ENCODE data around the gene MOBP.
"Not testable (repeated sequence)": the region's sequence is repeated elsewhere in the genome, so short reads cannot be mapped to it uniquely, and the experiment has no call there.

Gene MOBP

GRCh38 chr3:39453134-39453533, 14.3 kb upstream of the MOBP start:
- DNase-seq, result no peak

GRCh38 chr3:39453872-39454271, 13.6 kb upstream of the MOBP start:
- not testable (repeated sequence) for DNase-seq

- no peak for DNase-seq
These were observed 12.8 kb upstream of the MOBP start for GRCh38 chr3:39454591-39455217.

- DNase-seq, result no peak
These were observed 11.3 kb upstream of the MOBP start for GRCh38 chr3:39456159-39456558.

- no peak for DNase-seq
These were observed 10.1 kb upstream of the MOBP start for GRCh38 chr3:39457361-39457760.

GRCh38 chr3:39458579-39458978, 8.9 kb upstream of the MOBP start:
- DNase-seq, result not testable (repeated sequence)

- DNase-seq, result no peak
These were observed 6.8 kb upstream of the MOBP start for GRCh38 chr3:39460677-39461076.

- no peak for DNase-seq
These were observed 4.2 kb upstream of the MOBP start for GRCh38 chr3:39463269-39463668.

- no peak for DNase-seq
These were observed 492 bp upstream of the MOBP start for GRCh38 chr3:39466988-39467387.

- no peak for DNase-seq
These were observed 592 bp downstream of the MOBP start for GRCh38 chr3:39468108-39468436.

- no peak for DNase-seq
These were observed 1.8 kb downstream of the MOBP start for GRCh38 chr3:39469258-39469657.

GRCh38 chr3:39469945-39470344, 2.5 kb downstream of the MOBP start:
- DNase-seq, result no peak

- DNase-seq, result no peak
These were observed 4.2 kb downstream of the MOBP start for GRCh38 chr3:39471652-39472051.

- no peak for DNase-seq
These were observed 6.1 kb downstream of the MOBP start for GRCh38 chr3:39473452-39474125.

GRCh38 chr3:39474126-39474515, 6.6 kb downstream of the MOBP start:
- no peak for DNase-seq

- DNase-seq, result no peak
These were observed 9.3 kb downstream of the MOBP start for GRCh38 chr3:39476783-39477182.

- DNase-seq, result no peak
These were observed 10.7 kb downstream of the MOBP start for GRCh38 chr3:39478226-39478625.

- no peak for DNase-seq
These were observed 12.4 kb downstream of the MOBP start for GRCh38 chr3:39479701-39480414.

GRCh38 chr3:39485547-39485946, 18.1 kb downstream of the MOBP start:
- no peak for DNase-seq

- no peak for DNase-seq
These were observed 23.5 kb downstream of the MOBP start for GRCh38 chr3:39491014-39491413.

- no peak for DNase-seq
These were observed 24.4 kb downstream of the MOBP start for GRCh38 chr3:39491733-39492350.

GRCh38 chr3:39494781-39495180, 27.3 kb downstream of the MOBP start:
- no peak for DNase-seq

- no peak for DNase-seq
These were observed 30.3 kb downstream of the MOBP start for GRCh38 chr3:39497753-39498152.
